ENCODE measurements around the gene LRRC75B.
"Not testable (repeated sequence)": the region's sequence is repeated elsewhere in the genome, so short reads cannot be mapped to it uniquely, and the experiment has no call there.

GRCh38 chr22:24630812-24631427 is 38.0 kb upstream of the LRRC75B start:
- TF ChIP-seq, protein P1, sequence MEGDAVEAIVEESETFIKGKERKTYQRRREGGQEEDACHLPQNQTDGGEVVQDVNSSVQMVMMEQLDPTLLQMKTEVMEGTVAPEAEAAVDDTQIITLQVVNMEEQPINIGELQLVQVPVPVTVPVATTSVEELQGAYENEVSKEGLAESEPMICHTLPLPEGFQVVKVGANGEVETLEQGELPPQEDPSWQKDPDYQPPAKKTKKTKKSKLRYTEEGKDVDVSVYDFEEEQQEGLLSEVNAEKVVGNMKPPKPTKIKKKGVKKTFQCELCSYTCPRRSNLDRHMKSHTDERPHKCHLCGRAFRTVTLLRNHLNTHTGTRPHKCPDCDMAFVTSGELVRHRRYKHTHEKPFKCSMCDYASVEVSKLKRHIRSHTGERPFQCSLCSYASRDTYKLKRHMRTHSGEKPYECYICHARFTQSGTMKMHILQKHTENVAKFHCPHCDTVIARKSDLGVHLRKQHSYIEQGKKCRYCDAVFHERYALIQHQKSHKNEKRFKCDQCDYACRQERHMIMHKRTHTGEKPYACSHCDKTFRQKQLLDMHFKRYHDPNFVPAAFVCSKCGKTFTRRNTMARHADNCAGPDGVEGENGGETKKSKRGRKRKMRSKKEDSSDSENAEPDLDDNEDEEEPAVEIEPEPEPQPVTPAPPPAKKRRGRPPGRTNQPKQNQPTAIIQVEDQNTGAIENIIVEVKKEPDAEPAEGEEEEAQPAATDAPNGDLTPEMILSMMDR (IDR thresholded peaks at IDR 0.05): not testable (repeated sequence)
- not testable (repeated sequence) for TF ChIP-seq POLR2A (IDR thresholded peaks at IDR 0.05)

Data from testis (tissue), 2 donors.